Measurements from ENCODE around the gene MARCHF10.

Gene MARCHF10

DNA sequence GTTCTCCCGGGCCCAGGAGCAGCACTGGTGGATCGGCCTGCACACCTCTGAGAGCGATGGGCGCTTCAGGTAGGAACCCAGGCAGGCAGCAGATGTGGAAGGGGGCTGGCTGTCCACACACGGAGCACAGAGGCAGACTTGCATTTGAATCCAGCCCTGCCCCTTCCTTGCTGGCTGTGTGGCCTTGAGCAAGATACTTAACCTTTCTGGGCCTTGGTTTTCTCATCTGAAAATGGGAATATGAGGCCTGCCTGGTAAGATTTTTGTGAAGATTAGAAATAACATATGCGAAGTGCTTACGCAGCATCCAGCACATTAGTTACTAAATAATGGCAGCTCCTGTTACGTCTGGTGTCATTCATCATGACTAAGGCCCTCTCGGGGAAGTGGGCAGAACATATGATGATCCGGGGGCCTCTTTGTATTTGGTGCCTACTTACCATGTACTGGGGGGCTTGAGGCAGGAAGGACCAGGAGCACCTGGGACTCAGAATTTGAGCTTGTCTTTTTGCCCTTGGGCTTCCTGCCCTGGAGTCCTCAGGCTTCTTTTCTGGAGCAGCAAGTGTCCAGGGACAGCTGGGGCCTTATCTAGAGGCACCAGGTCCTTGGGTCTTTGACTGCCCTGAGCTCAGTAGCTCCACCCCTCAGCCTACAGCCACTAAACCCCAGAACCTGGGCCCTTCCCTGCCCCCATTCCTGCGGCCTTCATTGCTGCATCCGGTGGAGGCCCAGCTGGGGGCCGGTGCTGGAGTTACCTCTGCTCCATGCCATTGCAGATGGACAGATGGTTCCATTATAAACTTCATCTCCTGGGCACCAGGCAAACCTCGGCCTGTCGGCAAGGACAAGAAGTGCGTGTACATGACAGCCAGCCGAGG is 126.8 kb downstream of the MARCHF10 start:
- ChIA-PET CTCF (no interaction called here), POLR2A (no interaction called here)
- TF ChIP-seq L3MBTL2 (conservative IDR thresholded peaks at IDR 0.05), result no peak
- no peak for TF ChIP-seq FOXK2 (IDR thresholded peaks at IDR 0.05)
- no peak for TF ChIP-seq HDGF (IDR thresholded peaks at IDR 0.05; ENCODE audit: borderline replicate concordance)
- no peak for TF ChIP-seq LEF1 (IDR thresholded peaks at IDR 0.05; ENCODE audit: borderline replicate concordance)
- TF ChIP-seq BHLHE40 (IDR thresholded peaks at IDR 0.05; ENCODE audit: borderline replicate concordance), result no peak
- no peak for TF ChIP-seq ELF4 (IDR thresholded peaks at IDR 0.05)
- TF ChIP-seq, protein P1, sequence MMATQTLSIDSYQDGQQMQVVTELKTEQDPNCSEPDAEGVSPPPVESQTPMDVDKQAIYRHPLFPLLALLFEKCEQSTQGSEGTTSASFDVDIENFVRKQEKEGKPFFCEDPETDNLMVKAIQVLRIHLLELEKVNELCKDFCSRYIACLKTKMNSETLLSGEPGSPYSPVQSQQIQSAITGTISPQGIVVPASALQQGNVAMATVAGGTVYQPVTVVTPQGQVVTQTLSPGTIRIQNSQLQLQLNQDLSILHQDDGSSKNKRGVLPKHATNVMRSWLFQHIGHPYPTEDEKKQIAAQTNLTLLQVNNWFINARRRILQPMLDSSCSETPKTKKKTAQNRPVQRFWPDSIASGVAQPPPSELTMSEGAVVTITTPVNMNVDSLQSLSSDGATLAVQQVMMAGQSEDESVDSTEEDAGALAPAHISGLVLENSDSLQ (IDR thresholded peaks at IDR 0.05), result no peak
- TF ChIP-seq FOXM1 (IDR thresholded peaks at IDR 0.05; ENCODE audit: borderline replicate concordance), result no peak
- TF ChIP-seq SUZ12 (IDR thresholded peaks at IDR 0.05), result no peak
- TF ChIP-seq NFRKB (IDR thresholded peaks at IDR 0.05), result no peak
- TF ChIP-seq ARNT (IDR thresholded peaks at IDR 0.05), result no peak
- DNase-seq (ENCODE audit: extremely low spot score), result no peak

DNA sequence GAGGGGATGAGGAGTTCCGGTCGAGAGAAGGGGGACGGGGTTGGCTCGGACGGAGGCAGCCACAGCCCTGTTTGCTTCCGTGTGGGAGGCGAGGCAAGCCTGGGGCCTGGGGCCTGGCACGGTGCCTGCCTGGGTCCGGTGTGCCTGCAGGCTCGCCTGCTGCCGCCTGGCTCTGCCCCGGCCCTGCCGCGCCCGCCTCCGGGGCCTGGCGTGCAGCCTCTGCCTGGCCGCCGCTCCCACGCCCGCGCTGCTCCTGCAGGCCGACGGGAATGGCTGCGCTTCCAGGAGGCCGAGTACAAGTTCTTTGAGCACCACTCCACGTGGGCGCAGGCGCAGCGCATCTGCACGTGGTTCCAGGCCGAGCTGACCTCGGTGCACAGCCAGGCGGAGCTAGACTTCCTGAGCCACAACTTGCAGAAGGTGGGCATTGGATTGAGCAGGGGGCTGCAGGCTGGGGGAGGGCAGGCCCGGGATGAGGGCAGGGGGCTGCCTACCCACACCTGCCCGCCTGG is 127.5 kb downstream of the MARCHF10 start:
- POLR2A ChIA-PET, result no interaction called here
- DNase-seq (ENCODE audit: extremely low spot score), result no peak
- CTCF ChIA-PET, result no interaction called here
- no peak for TF ChIP-seq SP1 (IDR thresholded peaks at IDR 0.05)
- no peak for TF ChIP-seq NFRKB (IDR thresholded peaks at IDR 0.05)
- TF ChIP-seq SUZ12 (IDR thresholded peaks at IDR 0.05), result no peak
- TF ChIP-seq CTBP1 (IDR thresholded peaks at IDR 0.05; ENCODE audit: borderline replicate concordance), result no peak
- no peak for TF ChIP-seq FOXK2 (IDR thresholded peaks at IDR 0.05)
- TF ChIP-seq ELF4 (IDR thresholded peaks at IDR 0.05), result no peak
- TF ChIP-seq, protein P1 (IDR thresholded peaks at IDR 0.05), result no peak

DNA sequence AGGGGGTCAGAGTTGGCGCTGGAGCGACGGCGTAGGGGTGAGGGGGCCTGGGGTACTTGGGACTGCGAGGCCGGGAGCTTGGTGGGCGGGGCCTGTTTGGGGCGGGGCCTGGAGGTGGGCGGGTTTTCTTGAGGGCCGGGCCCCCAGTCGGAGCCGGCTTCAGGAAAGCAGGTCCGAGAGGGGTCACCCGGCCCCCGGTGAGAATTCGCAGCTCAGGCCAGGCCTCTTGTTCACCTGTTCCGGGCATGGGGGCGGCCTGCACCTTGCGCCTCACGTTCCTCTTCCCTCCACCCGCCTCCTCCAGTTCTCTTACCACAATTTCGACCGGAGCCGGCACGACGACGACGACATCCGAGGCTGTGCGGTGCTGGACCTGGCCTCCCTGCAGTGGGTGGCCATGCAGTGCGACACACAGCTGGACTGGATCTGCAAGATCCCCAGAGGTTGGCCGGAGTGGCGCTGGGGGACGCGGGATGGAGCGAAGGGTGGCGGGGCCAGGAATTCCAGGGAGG is 128.2 kb downstream of the MARCHF10 start:
- TF ChIP-seq LEF1 (IDR thresholded peaks at IDR 0.05; ENCODE audit: borderline replicate concordance) (no peak), TARDBP (IDR thresholded peaks at IDR 0.05) (no peak), FOXA1 (IDR thresholded peaks at IDR 0.05) (no peak), HDGF (IDR thresholded peaks at IDR 0.05; ENCODE audit: borderline replicate concordance) (no peak), NFRKB (IDR thresholded peaks at IDR 0.05) (no peak), ELF4 (IDR thresholded peaks at IDR 0.05) (no peak), CTBP1 (IDR thresholded peaks at IDR 0.05; ENCODE audit: borderline replicate concordance) (no peak), L3MBTL2 (conservative IDR thresholded peaks at IDR 0.05) (no peak), SUZ12 (IDR thresholded peaks at IDR 0.05) (no peak), BHLHE40 (IDR thresholded peaks at IDR 0.05; ENCODE audit: borderline replicate concordance) (no peak), FOXM1 (IDR thresholded peaks at IDR 0.05; ENCODE audit: borderline replicate concordance) (no peak), FOXK2 (IDR thresholded peaks at IDR 0.05) (no peak), ZNF384 (IDR thresholded peaks at IDR 0.05) (no peak)
- TF ChIP-seq, protein P1 (IDR thresholded peaks at IDR 0.05), result no peak
- ChIA-PET CTCF (no interaction called here), POLR2A (no interaction called here)
- DNase-seq (ENCODE audit: extremely low spot score), result no peak

DNA sequence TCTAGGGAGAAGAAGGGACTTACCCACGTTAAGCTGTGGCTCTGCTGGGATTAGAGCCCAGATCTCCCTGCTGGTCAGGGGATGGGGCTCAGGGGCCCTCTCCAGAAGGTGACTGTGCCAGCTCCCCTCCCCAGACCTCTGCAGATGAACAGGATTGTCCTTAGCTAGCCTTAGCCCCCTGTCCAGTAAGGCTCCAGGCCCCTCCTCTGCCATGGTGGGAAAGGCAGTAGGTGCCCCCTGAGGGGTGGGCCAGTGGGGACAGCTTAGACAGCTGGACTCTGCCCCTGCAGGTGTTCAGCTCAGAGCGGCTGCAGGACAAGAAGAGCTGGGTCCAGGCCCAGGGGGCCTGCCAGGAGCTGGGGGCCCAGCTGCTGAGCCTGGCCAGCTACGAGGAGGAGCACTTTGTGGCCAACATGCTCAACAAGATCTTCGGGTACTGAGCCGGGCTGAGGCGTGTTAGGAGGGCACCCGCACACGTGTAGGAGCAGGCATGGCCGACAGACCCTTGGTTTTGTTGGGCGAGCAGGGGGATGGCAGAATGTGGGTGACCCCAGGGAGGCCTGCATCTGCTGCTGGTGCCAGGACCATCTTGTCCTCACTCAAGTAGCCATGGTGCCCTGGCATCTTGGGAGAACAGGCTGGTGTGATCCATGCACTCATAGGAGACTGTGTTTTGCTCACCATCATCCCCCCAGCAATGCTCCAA is 129.7 kb downstream of the MARCHF10 start:
- TF ChIP-seq FOXM1 (IDR thresholded peaks at IDR 0.05; ENCODE audit: borderline replicate concordance) (no peak), BHLHE40 (IDR thresholded peaks at IDR 0.05; ENCODE audit: borderline replicate concordance) (no peak), ZNF384 (IDR thresholded peaks at IDR 0.05) (no peak), NFRKB (IDR thresholded peaks at IDR 0.05) (no peak), ELF4 (IDR thresholded peaks at IDR 0.05) (no peak), SUZ12 (IDR thresholded peaks at IDR 0.05) (no peak), SP1 (IDR thresholded peaks at IDR 0.05) (no peak), TARDBP (IDR thresholded peaks at IDR 0.05) (no peak), CTBP1 (IDR thresholded peaks at IDR 0.05; ENCODE audit: borderline replicate concordance) (no peak), ARNT (IDR thresholded peaks at IDR 0.05) (no peak), L3MBTL2 (conservative IDR thresholded peaks at IDR 0.05) (no peak), FOXA1 (IDR thresholded peaks at IDR 0.05) (no peak), FOXK2 (IDR thresholded peaks at IDR 0.05) (no peak), HDGF (IDR thresholded peaks at IDR 0.05; ENCODE audit: borderline replicate concordance) (no peak), LEF1 (IDR thresholded peaks at IDR 0.05; ENCODE audit: borderline replicate concordance) (no peak)
- TF ChIP-seq, protein P1 (IDR thresholded peaks at IDR 0.05), result no peak
- no peak for DNase-seq (ENCODE audit: extremely low spot score)
- POLR2A ChIA-PET, result no interaction called here
- CTCF ChIA-PET, result no interaction called here
